Pons (tissue), 1 donor: ENCODE measurements around the gene ITLN2.
"Not testable (repeated sequence)": the region's sequence is repeated elsewhere in the genome, so short reads cannot be mapped to it uniquely, and the experiment has no call there.

Experiments used
- DNase-seq: peaks from one replicate; pipeline ENCODE4 v3.0.0-alpha.2; 2016; ENCODE audit warnings: low spot score

Gene ITLN2

DNA sequence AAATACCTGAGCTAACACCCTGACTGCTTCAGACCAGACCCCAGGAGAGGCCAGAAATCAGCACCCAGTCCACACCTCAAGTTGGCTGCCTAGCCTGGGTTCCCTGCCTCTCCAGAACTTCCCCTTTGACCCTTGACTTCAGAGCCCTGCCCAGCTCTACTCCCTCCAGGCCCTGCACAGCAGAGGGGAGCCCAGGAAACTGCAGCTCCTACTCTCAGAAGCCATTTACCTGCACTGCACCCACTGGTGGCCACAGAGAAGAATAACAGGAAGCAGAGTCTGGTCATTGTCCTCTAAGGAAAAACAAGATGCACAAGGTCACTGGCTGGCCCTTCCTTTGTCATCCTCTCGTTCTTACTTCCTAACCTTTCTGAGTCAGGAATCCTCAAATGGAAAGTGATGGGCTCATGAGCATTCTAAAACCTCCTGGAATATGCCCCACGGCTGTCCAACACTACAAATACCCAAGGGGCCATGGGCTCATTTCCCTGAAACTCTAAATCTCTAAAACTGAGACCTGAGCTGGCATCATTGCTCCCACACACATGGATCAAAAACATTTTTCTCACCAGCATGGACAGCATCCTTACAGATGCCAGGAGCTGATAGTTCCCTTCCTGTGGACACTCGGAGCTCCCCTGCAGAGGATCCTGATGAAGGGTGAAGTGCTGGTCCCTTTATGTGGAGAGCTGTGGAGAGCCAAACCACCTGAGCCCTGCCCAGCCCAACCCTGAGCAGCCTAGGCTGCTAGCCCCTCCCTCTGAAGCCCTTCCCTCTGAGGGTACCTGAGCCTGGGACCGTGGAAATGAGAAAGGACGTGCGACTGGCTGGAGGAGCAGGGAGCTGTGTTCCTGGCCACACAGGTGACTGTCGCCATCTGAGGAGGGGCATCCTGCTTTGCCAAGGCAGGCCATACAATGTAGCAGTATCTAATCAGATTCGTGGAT lies at the start of gene ITLN2:
ITLN2 (minus strand) TSS at position 652 of the 947 bp plus-strand sequence; CDS start at position 584, 68 bp downstream.
- DNase-seq, result no peak

DNA sequence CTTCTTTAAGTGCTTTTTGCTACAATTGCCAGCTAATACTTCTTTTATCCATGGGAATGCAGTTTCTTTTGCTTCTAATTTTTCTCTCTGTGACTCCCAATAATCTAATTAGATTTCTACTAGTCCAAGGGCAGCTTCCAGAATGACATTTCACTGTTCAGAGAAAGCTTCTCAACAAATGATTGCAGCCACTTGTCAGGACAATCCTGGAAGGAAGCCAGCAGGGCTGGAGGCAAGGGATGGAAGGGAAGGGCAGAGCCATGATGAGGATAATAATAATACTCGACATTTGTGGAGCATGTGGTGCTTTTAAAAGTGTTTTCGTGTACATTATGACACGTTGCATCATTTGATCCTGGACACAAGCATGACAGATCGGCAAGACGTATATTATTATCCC lies 46.9 kb upstream of the ITLN2 start:
- DNase-seq, result no peak

- no peak for DNase-seq
These were observed 46.3 kb upstream of the ITLN2 start for GRCh38 chr1:161000736-161001480.

- no peak for DNase-seq
These were observed 44.8 kb upstream of the ITLN2 start for GRCh38 chr1:160999376-160999775.

DNA sequence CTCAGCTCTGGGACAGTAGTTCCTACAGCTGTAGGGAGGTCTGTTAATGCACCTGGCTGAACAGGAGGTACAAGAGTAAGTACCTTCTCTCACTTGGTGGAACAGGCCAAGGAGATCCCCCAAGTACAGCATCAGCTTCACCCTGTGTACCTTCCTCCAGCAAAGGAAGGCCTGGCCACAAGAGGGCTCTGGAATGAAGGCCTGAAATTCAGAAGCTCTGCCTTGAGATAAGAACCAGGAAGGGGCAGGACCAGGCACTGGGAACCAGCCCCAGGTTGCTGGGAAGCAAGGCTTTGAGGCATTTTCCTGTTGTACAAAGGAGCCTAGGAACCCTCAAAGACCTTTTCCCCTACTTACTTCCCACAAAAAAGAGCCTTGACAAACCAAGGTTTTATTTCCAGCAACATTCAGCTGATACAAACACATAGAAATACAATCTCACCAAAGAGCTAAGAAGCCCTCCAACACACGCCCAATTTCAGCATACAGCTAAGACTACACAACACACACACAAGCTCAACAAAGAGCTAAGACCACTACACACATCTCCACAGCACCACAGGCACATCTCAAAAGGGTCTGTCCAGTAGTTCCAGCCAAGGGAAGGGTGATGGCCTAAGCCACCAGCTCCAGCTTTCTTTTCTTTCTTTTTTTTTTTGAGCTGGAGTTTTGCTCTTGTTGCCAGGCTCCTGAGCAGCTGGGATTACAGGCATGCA lies 42.9 kb upstream of the ITLN2 start:
- DNase-seq, result peak; percentile 64

DNA sequence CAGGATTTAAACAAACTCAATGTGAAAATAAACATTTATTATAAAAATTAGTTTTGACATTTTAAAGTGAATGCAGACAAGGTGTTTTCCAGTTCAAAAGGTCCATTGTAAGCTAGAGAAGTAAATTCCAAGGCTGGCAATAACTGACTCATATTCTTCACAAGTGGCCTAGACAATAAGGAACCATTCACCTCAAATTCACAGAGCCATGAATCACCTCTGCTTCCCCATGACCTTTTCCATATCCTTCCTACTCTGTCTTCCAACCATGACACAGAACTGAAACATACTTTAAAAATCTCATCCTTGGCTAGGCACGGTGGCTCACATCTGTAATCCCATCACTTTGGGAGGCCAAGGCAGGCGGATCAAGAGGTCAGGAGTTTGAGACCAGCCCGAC lies 41.6 kb upstream of the ITLN2 start:
- no peak for DNase-seq

- peak; percentile 32 for DNase-seq
These were observed 39.1 kb upstream of the ITLN2 start for GRCh38 chr1:160993544-160994193.

DNA sequence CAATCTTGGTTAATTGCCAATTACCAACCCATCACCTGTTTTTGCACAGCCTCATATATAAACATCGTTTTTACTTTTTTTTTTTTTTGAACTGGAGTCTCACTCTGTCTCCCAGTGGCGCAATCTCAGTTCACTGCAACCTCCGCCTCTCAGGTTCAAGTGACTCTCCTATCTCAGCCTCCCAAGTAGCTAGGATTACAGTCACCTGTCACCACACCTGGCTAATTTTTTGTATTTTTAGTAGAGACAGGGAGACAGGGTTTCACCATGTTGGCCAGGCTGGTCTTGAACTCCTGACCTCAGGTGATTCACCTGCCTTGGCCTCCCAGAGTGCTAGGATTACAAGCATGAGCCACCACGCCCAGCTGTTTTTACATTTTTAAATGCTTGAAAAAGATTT lies 37.4 kb upstream of the ITLN2 start:
- not testable (repeated sequence) for DNase-seq

DNA sequence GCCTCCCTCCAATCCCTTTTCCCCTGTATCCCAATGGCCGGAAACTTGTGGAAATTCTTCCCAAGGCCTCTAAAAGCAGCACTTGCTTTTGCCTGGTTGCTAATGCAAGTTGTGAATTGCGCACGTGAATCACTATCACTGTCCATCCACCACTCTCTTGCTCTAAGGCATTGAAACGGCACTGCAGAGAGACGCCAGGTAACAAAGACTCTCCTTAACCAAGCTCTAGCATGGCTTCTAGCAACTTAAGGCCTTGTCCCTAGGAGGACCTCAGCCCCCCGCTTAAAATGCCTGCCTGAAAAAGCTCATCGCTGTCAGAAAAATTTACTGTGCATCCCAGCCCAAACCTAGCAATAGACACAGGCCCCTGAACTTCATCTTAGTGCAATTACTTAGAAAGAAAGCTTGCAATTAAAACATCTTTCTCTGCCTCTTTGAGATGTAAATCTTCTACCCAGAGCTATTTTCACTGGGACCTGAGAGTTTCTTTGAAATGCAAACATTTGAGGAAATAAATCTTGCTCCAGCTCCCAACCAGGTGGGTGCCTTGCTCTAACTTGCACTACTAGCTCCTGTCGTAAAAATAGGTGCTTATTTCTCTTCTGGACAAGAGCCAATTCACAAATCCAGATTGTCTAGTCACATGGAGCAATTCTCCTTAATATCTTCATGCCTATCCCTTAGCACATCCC lies 32.9 kb upstream of the ITLN2 start:
- no peak for DNase-seq

DNA sequence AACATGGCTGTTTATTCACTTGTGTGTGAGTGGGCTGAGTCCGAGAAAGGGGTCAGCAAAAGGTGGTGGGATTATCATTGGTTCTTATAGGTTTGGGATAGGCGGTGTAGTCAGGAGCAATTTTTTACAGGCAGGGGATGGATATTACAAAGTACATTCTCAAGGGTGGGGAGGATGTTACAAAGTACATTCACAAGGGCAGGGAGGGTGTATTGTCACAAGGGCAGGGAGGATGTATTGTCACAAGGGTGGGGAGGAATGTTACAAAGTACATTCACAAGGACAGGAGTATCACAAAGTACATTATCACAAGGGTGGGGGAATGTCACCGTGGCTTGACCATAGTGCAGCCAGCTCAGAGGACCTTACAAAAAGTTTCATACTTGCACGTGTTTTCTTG lies 31.1 kb upstream of the ITLN2 start:
- no peak for DNase-seq

DNA sequence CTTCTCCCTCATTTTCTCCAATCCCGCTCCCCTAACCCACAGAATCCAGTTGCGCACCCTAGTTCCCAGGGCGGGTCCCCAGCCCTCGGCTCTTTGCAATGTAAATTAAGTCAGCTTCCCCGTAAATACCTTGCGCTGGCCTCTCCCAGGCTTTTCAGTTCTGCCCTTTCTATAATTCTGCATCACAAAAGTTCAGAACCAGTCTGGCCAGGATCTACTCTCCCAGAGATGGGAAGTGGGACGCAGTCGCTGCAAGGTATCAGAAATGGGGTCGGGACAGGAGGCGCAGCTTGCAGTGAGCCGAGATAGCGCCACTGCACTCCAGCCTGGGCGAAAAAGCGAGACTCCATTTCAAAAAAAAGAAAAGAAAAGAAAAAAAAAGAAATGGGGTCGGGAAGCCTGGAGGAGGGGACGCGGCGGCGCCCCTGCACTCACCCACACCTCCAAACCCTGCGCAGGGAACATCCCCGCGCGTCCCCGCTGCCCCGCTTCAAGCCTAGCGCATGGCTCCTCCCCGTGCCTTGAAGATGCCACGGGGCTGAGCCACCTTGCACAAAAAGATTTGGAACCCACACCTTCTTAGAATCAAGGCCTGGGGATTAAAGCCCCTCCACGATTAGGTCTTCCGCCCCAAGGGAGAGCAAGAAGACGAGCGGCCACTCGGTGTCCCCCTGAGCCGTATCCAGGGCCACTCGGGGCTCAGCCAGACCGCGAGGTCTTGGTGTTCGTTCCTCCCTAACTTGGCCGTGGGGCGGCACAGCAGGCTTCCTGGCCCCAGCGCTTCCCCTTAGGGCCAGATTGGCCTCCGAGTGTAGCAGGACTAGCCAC lies 27.2 kb upstream of the ITLN2 start:
- no peak for DNase-seq

- DNase-seq, result no peak
These were observed 24.7 kb upstream of the ITLN2 start for GRCh38 chr1:160979286-160979685.

- DNase-seq, result no peak
These were observed 23.9 kb upstream of the ITLN2 start for GRCh38 chr1:160978510-160978927.

- no peak for DNase-seq
These were observed 20.4 kb upstream of the ITLN2 start for GRCh38 chr1:160975026-160975425.

DNA sequence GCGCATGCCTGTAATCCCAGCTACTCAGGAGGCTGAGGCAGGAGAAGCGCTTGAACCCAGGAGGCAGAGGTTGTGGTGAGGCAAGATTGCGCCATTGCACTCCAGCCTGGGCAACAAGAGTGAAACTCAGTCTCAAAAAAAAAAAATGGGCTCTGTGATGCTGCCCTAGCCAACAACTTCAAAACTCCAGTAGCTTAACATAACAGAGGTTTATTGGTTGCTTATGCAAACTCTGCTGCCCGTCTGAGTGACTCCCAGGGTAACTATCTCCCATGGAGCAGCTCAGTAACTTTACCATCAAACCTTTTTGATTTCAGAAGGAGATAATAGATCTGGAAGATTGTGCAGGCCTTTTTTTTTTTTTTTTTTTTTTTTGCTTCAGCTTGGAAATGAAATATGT lies 18.9 kb upstream of the ITLN2 start:
- no peak for DNase-seq

DNA sequence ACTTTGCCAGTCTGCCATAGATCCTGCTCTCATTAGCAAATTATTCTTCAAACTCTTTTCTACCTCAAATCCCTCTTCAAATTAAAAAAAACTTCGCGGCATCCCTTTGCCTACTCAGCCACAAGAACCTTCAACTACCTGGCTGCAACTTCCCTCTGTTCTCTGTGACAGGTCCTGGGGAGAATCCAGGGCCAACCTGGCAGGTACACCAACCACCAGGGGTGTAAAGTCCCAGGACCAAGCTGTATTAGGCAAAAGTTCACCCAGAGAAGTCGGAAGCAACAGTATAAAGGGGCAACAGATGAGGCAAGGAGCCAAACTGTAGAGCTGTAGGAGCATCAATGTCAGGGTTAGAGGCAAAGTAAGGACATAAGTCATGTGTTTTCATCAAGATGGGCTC lies 18.3 kb upstream of the ITLN2 start:
- DNase-seq, result no peak

- no peak for DNase-seq
These were observed 17.0 kb upstream of the ITLN2 start for GRCh38 chr1:160971618-160972056.

GRCh38 chr1:160963521-160963920 lies 8.9 kb upstream of the ITLN2 start:
- no peak for DNase-seq

DNA sequence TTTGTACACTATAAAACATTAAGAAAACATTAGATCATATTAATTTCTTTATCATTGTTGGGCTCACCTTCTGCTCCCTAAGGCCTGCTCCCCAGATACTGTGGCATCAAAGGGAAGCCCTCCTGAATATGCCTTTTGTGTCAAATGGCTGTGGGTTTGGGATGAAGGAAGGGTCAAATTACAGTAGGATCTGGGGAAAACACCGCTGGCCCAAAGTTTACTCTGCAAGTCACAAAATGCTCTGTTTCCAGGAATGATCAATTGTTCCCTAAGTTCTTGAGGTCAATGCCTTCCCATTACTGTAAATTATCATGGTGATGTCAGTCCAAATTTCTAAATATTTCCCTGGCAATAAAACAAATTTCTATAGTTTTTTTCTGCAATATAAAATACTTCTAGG lies 6.8 kb upstream of the ITLN2 start:
- no peak for DNase-seq

DNA sequence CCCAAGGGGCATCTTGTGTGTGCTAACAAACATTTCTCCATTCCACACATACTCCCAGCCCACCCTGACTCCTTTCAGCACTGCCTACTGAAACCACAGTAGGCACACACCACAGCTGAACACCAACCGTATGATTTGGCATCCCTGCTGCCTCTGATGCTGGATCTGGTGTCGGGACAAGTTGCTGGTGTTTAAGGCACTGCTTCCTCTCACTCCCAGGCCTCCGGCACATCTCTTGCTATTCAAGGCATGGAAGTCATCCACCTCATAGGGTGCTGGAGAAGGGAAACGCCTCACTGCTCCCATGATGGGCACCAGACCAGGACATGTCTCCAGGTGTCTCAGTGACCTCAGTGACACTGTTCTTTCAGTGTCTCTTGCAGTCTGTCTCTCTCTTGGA lies 2.4 kb upstream of the ITLN2 start:
- DNase-seq, result no peak
